Activated naive CD8-positive, alpha-beta T cell treated with anti-CD3 and anti-CD28 coated beads for 36 hours (primary cell): ENCODE measurements around the gene RPGRIP1L. TPM values are rescaled to one million over a fixed set of nuclear protein-coding genes. Genes with fewer than 3 reads are reported as not detected.

Experiments used
- DNase-seq: peaks from one replicate; pipeline ENCODE4 v3.0.0; 2021
- H3K27ac Mint-ChIP-seq: one replicate; pipeline ENCODE4 v1.8.0; 2022; ENCODE audit warnings: mild to moderate bottlenecking, moderate library complexity, mixed read lengths
- H3K27me3 Mint-ChIP-seq: one replicate; pipeline ENCODE4 v1.8.0; 2022; ENCODE audit warnings: mild to moderate bottlenecking, mixed read lengths
- H3K36me3 Mint-ChIP-seq: one replicate; pipeline ENCODE4 v1.8.0; 2021; ENCODE audit warnings: mild to moderate bottlenecking, mixed read lengths
- H3K4me1 Mint-ChIP-seq: one replicate; pipeline ENCODE4 v1.8.0; 2021; ENCODE audit warnings: mixed read lengths
- H3K4me3 Mint-ChIP-seq: one replicate; pipeline ENCODE4 v1.8.0; 2022; ENCODE audit warnings: mild to moderate bottlenecking, moderate library complexity, mixed read lengths
- H3K9me3 Mint-ChIP-seq: one replicate; pipeline ENCODE4 v1.8.0; 2022; ENCODE audit warnings: mixed read lengths
- total RNA-seq, 2 experiments: library from RNA; stranded (reverse); gene quantifications; one replicate each; pipeline ENCODE4 v1.2.3, GENCODE V29; 2021

The RPGRIP1L gene
- total RNA-seq, 2 experiments from 2014 or later: 7.1 to 8.4 TPM

GRCh38 chr16:53643474-53643873 lies 60.2 kb downstream of the RPGRIP1L start:
- H3K36me3 Mint-ChIP-seq: peaks cover 52% of the 10 kb centered on the region
- H3K4me3 Mint-ChIP-seq: no peak overlapping the region
- DNase-seq: no peak
- H3K27me3 Mint-ChIP-seq: no peaks in the 10 kb centered on the region
- H3K27ac Mint-ChIP-seq: no peak overlapping the region
- peaks cover 17% of the 10 kb centered on the region for H3K9me3 Mint-ChIP-seq
- H3K4me1 Mint-ChIP-seq: no peaks in the 10 kb centered on the region

- H3K27ac Mint-ChIP-seq: no peak overlapping the region
- H3K4me1 Mint-ChIP-seq: no peaks in the 10 kb centered on the region
- no peak for DNase-seq
- H3K9me3 Mint-ChIP-seq: peaks cover 15% of the 10 kb centered on the region
- H3K4me3 Mint-ChIP-seq: no peak overlapping the region
- peaks cover 46% of the 10 kb centered on the region for H3K36me3 Mint-ChIP-seq
- no peaks in the 10 kb centered on the region for H3K27me3 Mint-ChIP-seq
These were observed 61.6 kb downstream of the RPGRIP1L start for GRCh38 chr16:53642094-53642493.

- Mint-ChIP-seq H3K27ac (no peak overlapping the region), H3K27me3 (no peaks in the 10 kb centered on the region), H3K4me3 (no peak overlapping the region), H3K9me3 (no peaks in the 10 kb centered on the region), H3K36me3 (peaks cover 20% of the 10 kb centered on the region), H3K4me1 (no peaks in the 10 kb centered on the region)
- DNase-seq: no peak
These were observed 66.7 kb downstream of the RPGRIP1L start for GRCh38 chr16:53636978-53637377.

GRCh38 chr16:53632526-53632925 lies 71.1 kb downstream of the RPGRIP1L start:
- Mint-ChIP-seq H3K4me1 (no peaks in the 10 kb centered on the region), H3K9me3 (no peaks in the 10 kb centered on the region), H3K4me3 (no peak overlapping the region), H3K27ac (no peak overlapping the region), H3K27me3 (no peaks in the 10 kb centered on the region), H3K36me3 (peaks cover 13% of the 10 kb centered on the region)
- DNase-seq: no peak

GRCh38 chr16:53631236-53632025 lies 72.2 kb downstream of the RPGRIP1L start:
- Mint-ChIP-seq H3K27me3 (no peaks in the 10 kb centered on the region), H3K36me3 (peaks cover 8% of the 10 kb centered on the region), H3K27ac (no peak overlapping the region), H3K4me3 (no peak overlapping the region), H3K9me3 (no peaks in the 10 kb centered on the region), H3K4me1 (no peaks in the 10 kb centered on the region)
- no peak for DNase-seq

GRCh38 chr16:53629607-53630312 lies 73.9 kb downstream of the RPGRIP1L start:
- no peaks in the 10 kb centered on the region for H3K9me3 Mint-ChIP-seq

GRCh38 chr16:53629151-53629550 lies 74.5 kb downstream of the RPGRIP1L start:
- H3K9me3 Mint-ChIP-seq: no peaks in the 10 kb centered on the region
- no peaks in the 10 kb centered on the region for H3K4me1 Mint-ChIP-seq
- H3K27me3 Mint-ChIP-seq: no peaks in the 10 kb centered on the region
- no peaks in the 10 kb centered on the region for H3K36me3 Mint-ChIP-seq
- no peak for DNase-seq
- no peak overlapping the region for H3K27ac Mint-ChIP-seq
- H3K4me3 Mint-ChIP-seq: no peak overlapping the region

More at GRCh38 chr16:53629607-53630312, 73.9 kb downstream of the RPGRIP1L start:
- H3K4me1 Mint-ChIP-seq: no peaks in the 10 kb centered on the region
- peaks cover 5% of the 10 kb centered on the region for H3K36me3 Mint-ChIP-seq
- DNase-seq: no peak
- no peak overlapping the region for H3K4me3 Mint-ChIP-seq
- no peaks in the 10 kb centered on the region for H3K27me3 Mint-ChIP-seq
- H3K27ac Mint-ChIP-seq: no peak overlapping the region

- DNase-seq: no peak
- H3K27me3 Mint-ChIP-seq: no peaks in the 10 kb centered on the region
- H3K4me1 Mint-ChIP-seq: no peaks in the 10 kb centered on the region
- no peaks in the 10 kb centered on the region for H3K9me3 Mint-ChIP-seq
- peaks cover 2% of the 10 kb centered on the region for H3K36me3 Mint-ChIP-seq
- H3K27ac Mint-ChIP-seq: no peak overlapping the region
- H3K4me3 Mint-ChIP-seq: no peak overlapping the region
These were observed 76.8 kb downstream of the RPGRIP1L start for GRCh38 chr16:53626811-53627210.

GRCh38 chr16:53626161-53626560 lies 77.5 kb downstream of the RPGRIP1L start:
- no peaks in the 10 kb centered on the region for H3K9me3 Mint-ChIP-seq
- H3K4me1 Mint-ChIP-seq: no peaks in the 10 kb centered on the region
- H3K4me3 Mint-ChIP-seq: no peak overlapping the region
- H3K36me3 Mint-ChIP-seq: peaks cover 2% of the 10 kb centered on the region
- DNase-seq: no peak
- no peak overlapping the region for H3K27ac Mint-ChIP-seq
- no peaks in the 10 kb centered on the region for H3K27me3 Mint-ChIP-seq

- DNase-seq: no peak
- Mint-ChIP-seq H3K4me3 (no peak overlapping the region), H3K27me3 (no peaks in the 10 kb centered on the region), H3K4me1 (no peaks in the 10 kb centered on the region), H3K9me3 (no peaks in the 10 kb centered on the region), H3K36me3 (peaks cover 2% of the 10 kb centered on the region), H3K27ac (no peak overlapping the region)
These were observed 78.4 kb downstream of the RPGRIP1L start for GRCh38 chr16:53625221-53625620.

- Mint-ChIP-seq H3K36me3 (peaks cover 8% of the 10 kb centered on the region), H3K4me3 (no peak overlapping the region), H3K9me3 (no peaks in the 10 kb centered on the region), H3K27me3 (no peaks in the 10 kb centered on the region), H3K4me1 (no peaks in the 10 kb centered on the region), H3K27ac (no peak overlapping the region)
- no peak for DNase-seq
These were observed 81.3 kb downstream of the RPGRIP1L start for GRCh38 chr16:53622315-53622714.

GRCh38 chr16:53620476-53620875 lies 83.2 kb downstream of the RPGRIP1L start:
- Mint-ChIP-seq H3K27me3 (no peaks in the 10 kb centered on the region), H3K27ac (no peak overlapping the region), H3K9me3 (no peaks in the 10 kb centered on the region), H3K36me3 (peaks cover 8% of the 10 kb centered on the region), H3K4me1 (no peaks in the 10 kb centered on the region), H3K4me3 (no peak overlapping the region)
- no peak for DNase-seq

- Mint-ChIP-seq H3K4me1 (no peaks in the 10 kb centered on the region), H3K27me3 (no peaks in the 10 kb centered on the region), H3K36me3 (peaks cover 10% of the 10 kb centered on the region), H3K4me3 (no peak overlapping the region), H3K9me3 (no peaks in the 10 kb centered on the region), H3K27ac (no peak overlapping the region)
- DNase-seq: no peak
These were observed 84.4 kb downstream of the RPGRIP1L start for GRCh38 chr16:53619235-53619634.

- no peaks in the 10 kb centered on the region for H3K4me1 Mint-ChIP-seq
- H3K27ac Mint-ChIP-seq: no peak overlapping the region
- H3K27me3 Mint-ChIP-seq: no peaks in the 10 kb centered on the region
- peaks cover 9% of the 10 kb centered on the region for H3K36me3 Mint-ChIP-seq
- no peak overlapping the region for H3K4me3 Mint-ChIP-seq
- DNase-seq: no peak
- no peaks in the 10 kb centered on the region for H3K9me3 Mint-ChIP-seq
These were observed 89.3 kb downstream of the RPGRIP1L start for GRCh38 chr16:53614346-53614745.

GRCh38 chr16:53612003-53612402 lies 91.7 kb downstream of the RPGRIP1L start:
- Mint-ChIP-seq H3K4me1 (no peaks in the 10 kb centered on the region), H3K27me3 (no peaks in the 10 kb centered on the region), H3K36me3 (peaks cover 3% of the 10 kb centered on the region), H3K9me3 (no peaks in the 10 kb centered on the region), H3K4me3 (no peak overlapping the region), H3K27ac (no peak overlapping the region)
- no peak for DNase-seq
